ENCODE measurements around the gene UBR2.

UBR2 gene

GRCh38 chr6:42689371-42689770 lies 125.5 kb downstream of the UBR2 start:
- Histone ChIP-seq H3K9me3 (ENCODE audit: insufficient read depth, low read depth, low read length) (no peaks in the 10 kb centered on the region), H3K79me2 (ENCODE audit: insufficient read depth, low read length) (no peaks in the 10 kb centered on the region), H2AFZ (ENCODE audit: low read length) (no peak overlapping the region), H3K4me1 (ENCODE audit: insufficient read depth, low read length, poor library complexity, severe bottlenecking) (peaks cover 14% of the 10 kb centered on the region), H3K27me3 (ENCODE audit: insufficient read depth, low read length, poor library complexity, severe bottlenecking) (no peaks in the 10 kb centered on the region), H3K36me3 (ENCODE audit: insufficient read depth, low read length) (peaks cover 58% of the 10 kb centered on the region; the same call in 1 of the 2 replicates), H3K9me2 (replicated peaks; ENCODE audit: low read depth, low read length) (no peaks in the 10 kb centered on the region), H3K4me2 (ENCODE audit: low read depth, low read length, poor library complexity, severe bottlenecking) (no peak overlapping the region), H3K9ac (ENCODE audit: low read depth, low read length, poor library complexity, severe bottlenecking) (no peak overlapping the region), H3K4me3 (ENCODE audit: low read length, poor library complexity, severe bottlenecking) (no peak overlapping the region), H4K20me1 (ENCODE audit: insufficient read depth, low read length, poor library complexity, severe bottlenecking) (no peaks in the 10 kb centered on the region), H3F3A (ENCODE audit: low read depth) (no peaks in the 10 kb centered on the region)
- TF ChIP-seq EZH2phosphoT487 (IDR thresholded peaks at IDR 0.05; ENCODE audit: borderline replicate concordance) = no peak
- no peak for TF ChIP-seq CTCF (conservative IDR thresholded peaks at IDR 0.05; ENCODE audit: low read length)

DNA sequence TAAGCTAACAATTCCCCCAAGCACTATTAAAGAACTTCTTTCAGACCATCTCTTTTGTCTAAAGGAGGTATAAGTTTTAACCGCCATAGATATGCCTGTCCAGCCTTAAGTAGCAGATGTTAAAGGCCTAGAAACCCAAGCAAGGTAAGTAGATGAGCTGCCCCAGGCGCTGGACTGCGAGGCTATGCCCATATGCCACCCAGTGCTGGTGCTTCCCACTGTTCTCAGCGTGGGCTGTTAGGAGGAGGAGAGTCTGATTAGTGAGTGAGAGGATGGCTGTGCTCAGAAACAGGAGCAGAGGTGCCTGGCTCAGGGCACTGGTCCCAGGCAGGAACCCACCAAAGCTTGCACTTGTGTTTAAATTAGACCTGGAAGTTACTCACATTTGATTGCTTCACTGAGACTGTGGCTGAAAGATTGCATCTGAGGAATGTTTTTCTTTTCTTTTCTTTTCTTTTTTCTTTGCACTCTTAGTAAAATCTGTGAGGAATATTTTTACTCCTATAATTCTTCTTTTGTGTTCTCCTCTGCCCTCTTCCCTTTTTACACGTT lies 126.4 kb downstream of the UBR2 start:
- H3K27me3 ChIP-seq (ENCODE audit: insufficient read depth, low read length, poor library complexity, severe bottlenecking) = no peaks in the 10 kb centered on the region
- no peak overlapping the region for H2AFZ ChIP-seq (ENCODE audit: low read length)
- H3K79me2 ChIP-seq (ENCODE audit: insufficient read depth, low read length) = no peaks in the 10 kb centered on the region
- H3K4me1 ChIP-seq (ENCODE audit: insufficient read depth, low read length, poor library complexity, severe bottlenecking) = peaks cover 16% of the 10 kb centered on the region
- H3K36me3 ChIP-seq (ENCODE audit: insufficient read depth, low read length) = peaks cover 49% of the 10 kb centered on the region; the same call in 1 of the 2 replicates
- no peak overlapping the region for H3K4me3 ChIP-seq (ENCODE audit: low read length, poor library complexity, severe bottlenecking)
- no peaks in the 10 kb centered on the region for H3K9me3 ChIP-seq (ENCODE audit: insufficient read depth, low read depth, low read length)
- TF ChIP-seq CTCF (conservative IDR thresholded peaks at IDR 0.05; ENCODE audit: low read length) (no peak), EZH2phosphoT487 (IDR thresholded peaks at IDR 0.05; ENCODE audit: borderline replicate concordance) (no peak)
- H4K20me1 ChIP-seq (ENCODE audit: insufficient read depth, low read length, poor library complexity, severe bottlenecking) = no peaks in the 10 kb centered on the region
- no peak overlapping the region for H3K9ac ChIP-seq (ENCODE audit: low read depth, low read length, poor library complexity, severe bottlenecking)
- H3K4me2 ChIP-seq (ENCODE audit: low read depth, low read length, poor library complexity, severe bottlenecking) = no peak overlapping the region
- H3F3A ChIP-seq (ENCODE audit: low read depth) = no peaks in the 10 kb centered on the region
- no peaks in the 10 kb centered on the region for H3K9me2 ChIP-seq (replicated peaks; ENCODE audit: low read depth, low read length)

- peaks cover 46% of the 10 kb centered on the region; the same call in 1 of the 2 replicates for H3K36me3 ChIP-seq (ENCODE audit: insufficient read depth, low read length)
- H3K79me2 ChIP-seq (ENCODE audit: insufficient read depth, low read length) = no peaks in the 10 kb centered on the region
- H3K27me3 ChIP-seq (ENCODE audit: insufficient read depth, low read length, poor library complexity, severe bottlenecking) = no peaks in the 10 kb centered on the region
- no peak for TF ChIP-seq CTCF (conservative IDR thresholded peaks at IDR 0.05; ENCODE audit: low read length)
- no peak for TF ChIP-seq EZH2phosphoT487 (IDR thresholded peaks at IDR 0.05; ENCODE audit: borderline replicate concordance)
- no peaks in the 10 kb centered on the region for H4K20me1 ChIP-seq (ENCODE audit: insufficient read depth, low read length, poor library complexity, severe bottlenecking)
- H3K9me2 ChIP-seq (replicated peaks; ENCODE audit: low read depth, low read length) = no peaks in the 10 kb centered on the region
- no peak overlapping the region for H3K4me3 ChIP-seq (ENCODE audit: low read length, poor library complexity, severe bottlenecking)
- no peak overlapping the region for H3K9ac ChIP-seq (ENCODE audit: low read depth, low read length, poor library complexity, severe bottlenecking)
- H3K9me3 ChIP-seq (ENCODE audit: insufficient read depth, low read depth, low read length) = no peaks in the 10 kb centered on the region
- H3K4me1 ChIP-seq (ENCODE audit: insufficient read depth, low read length, poor library complexity, severe bottlenecking) = peaks cover 16% of the 10 kb centered on the region
- no peak overlapping the region for H3K4me2 ChIP-seq (ENCODE audit: low read depth, low read length, poor library complexity, severe bottlenecking)
- no peaks in the 10 kb centered on the region for H3F3A ChIP-seq (ENCODE audit: low read depth)
- no peak overlapping the region for H2AFZ ChIP-seq (ENCODE audit: low read length)
These were observed 127.0 kb downstream of the UBR2 start for GRCh38 chr6:42690872-42691271.

Measured in Loucy (cell line).